Effector CD4-positive, alpha-beta T cell (primary cell): ENCODE results near the gene IPO13.

Source experiments
- DNase-seq: peaks from one replicate; pipeline ENCODE4 v3.0.0-alpha.2; 2020

The IPO13 gene

GRCh38 chr1:43951021-43951985 lies 4.6 kb downstream of the IPO13 start:
- no peak for DNase-seq

DNA sequence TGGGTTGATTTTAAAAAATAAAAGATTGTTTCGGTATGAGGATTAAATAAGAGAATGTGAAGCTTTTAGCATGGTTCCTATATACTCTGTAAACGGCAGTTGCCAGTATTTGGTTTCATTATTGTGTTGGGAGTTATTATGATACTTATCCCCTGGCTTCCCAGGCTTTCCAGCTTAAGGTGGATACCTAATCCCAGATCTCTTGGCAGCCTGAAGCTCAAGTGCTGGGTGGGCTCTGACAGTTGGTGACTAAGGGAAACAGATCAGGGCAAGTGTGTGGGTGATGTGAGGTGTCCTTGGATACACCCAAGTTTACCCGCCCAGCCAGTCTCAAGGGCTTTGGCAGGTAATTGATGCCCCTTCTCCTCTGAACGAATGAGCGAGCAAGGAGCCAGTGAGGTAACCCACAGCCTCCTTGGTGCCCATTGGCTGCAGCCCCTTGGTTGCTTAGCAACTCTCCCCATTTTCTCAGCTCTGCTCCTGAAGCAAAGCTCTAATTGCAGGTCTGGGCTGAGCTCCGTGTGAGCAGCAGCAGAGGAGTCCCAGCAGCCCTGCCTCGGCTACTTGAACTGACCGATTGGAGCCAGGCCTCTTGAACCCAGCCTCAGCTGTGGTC lies 6.1 kb downstream of the IPO13 start:
- DNase-seq = no peak

GRCh38 chr1:43953361-43953760 lies 6.6 kb downstream of the IPO13 start:
- DNase-seq = no peak

GRCh38 chr1:43954036-43954435 lies 7.3 kb downstream of the IPO13 start:
- no peak for DNase-seq

- DNase-seq = no peak
These were observed 9.5 kb downstream of the IPO13 start for GRCh38 chr1:43956234-43956633.

DNA sequence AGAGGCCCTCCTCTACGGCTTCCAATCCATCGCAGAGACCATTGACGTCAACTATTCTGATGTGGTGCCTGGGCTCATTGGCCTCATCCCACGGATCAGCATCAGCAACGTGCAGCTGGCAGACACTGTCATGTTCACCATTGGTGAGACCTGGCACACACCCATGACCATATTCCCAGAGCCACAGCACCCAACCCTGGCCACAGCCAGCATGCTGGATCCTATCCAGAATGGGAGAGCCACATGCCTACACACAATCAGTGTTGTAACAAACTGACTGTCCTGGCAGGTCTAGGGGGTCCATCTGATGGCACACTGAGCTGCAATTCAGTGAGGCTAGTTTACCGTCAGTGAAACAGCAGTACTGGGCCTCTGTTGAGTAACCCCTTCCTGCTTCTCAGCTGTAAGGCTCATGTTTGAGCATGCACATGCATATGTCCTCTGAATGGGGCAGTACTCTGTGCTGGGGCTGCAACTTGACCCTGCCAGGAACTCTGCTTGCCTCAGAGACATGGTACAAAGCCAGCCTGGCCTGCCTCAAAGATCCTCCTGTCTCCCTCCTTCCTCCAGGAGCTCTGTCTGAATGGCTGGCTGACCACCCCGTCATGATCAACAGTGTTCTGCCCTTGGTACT lies 10.8 kb downstream of the IPO13 start:
- DNase-seq = no peak

DNA sequence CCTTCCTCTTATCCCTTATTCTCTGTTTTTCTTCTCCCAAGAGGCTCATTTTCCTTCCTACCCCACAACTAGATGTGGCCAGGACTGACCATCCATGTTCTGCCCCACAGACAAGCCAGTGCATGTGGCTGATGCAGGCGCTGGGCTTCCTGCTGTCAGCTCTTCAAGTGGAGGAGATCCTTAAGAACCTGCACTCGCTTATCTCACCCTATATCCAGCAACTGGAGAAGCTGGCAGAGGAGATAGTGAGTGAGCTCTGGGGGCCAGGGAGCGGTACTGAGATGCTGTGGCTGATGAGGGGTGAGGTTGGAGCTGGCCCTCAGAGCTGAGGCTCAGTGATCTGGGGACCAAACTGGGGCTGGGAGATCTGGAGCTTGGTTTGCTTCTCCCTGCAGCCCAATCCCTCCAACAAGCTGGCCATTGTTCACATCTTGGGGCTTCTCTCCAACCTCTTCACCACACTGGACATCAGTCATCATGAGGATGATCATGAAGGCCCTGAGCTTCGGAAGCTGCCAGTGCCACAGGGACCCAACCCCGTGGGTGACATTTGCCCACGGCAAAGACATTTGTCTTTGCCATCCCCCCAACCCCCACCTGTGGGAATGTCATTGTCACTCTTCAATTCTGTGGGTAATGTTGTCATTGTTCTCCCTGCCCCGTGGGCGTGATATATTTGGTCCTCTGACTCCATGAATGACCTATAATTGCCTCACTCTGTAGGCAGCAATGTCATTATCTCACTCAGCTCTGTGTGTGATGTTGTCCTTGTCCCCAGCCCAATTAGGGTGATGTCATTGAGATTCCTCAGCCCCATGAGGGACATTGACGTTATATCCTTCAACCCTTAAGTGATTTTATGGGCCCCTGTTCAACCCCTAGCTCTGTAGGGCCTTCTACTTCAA lies 11.9 kb downstream of the IPO13 start:
- DNase-seq = no peak

- no peak for DNase-seq
These were observed 14.0 kb downstream of the IPO13 start for GRCh38 chr1:43960798-43961197.

DNA sequence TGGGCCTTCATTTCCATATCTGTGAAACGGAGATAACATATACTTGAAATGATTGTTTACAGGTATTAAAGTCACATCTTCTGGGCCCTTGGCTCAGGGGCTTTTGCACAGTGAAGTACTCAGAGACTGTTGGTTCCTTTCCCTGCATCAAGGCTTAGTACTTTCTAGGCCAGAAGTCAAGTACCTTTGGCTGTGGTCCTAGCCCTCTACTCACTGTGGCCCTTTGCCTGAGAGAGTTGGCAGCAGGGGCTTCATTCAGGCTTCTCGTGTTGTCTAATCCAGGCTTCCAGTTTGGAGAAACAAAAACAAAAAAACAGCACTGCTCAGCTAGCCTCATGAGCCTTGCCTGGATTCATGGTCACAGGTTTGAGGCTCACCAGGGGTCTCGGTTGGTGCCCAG lies 14.9 kb downstream of the IPO13 start:
- DNase-seq = no peak

DNA sequence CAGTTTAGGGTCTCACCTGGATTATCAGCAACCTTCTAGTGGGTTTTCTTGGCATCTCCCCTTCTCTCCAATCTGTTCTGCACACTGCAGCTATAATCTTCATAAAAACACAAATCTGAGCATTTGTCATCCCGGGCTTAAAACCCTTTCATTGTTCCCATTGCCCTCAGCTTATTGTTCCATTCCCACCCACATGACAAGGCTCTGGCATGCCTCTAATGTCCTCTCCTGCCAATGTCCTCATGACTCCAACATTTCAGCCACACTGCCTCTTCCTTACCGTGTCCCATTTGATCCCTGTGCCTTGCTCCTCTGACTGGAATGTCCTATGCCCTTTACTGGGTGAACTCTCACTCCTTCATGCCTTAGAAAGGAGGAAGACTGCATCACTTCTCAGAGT lies 15.6 kb downstream of the IPO13 start:
- no peak for DNase-seq

GRCh38 chr1:43963006-43963405 lies 16.3 kb downstream of the IPO13 start:
- no peak for DNase-seq

DNA sequence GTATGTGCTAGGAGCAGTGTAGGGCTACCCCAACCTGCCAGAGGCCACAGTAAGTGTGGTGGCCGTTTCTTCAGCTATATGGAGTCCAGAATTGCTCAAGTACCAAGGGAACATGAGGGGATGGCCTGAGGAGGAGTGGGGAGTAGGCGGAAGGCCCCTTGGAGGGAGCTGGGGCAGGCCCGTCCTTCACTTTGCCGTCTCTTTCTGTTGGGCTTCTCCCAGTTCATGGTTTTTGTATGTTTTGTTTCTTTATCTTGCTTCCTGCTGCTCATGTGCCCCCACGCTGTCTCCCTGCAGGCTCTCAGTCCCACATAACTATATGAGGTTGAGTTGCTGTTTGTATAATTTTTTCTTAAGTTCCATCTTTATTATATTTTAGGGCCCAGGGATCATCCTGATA lies 17.1 kb downstream of the IPO13 start:
- no peak for DNase-seq

- no peak for DNase-seq
These were observed 18.6 kb downstream of the IPO13 start for GRCh38 chr1:43965316-43965715.

DNA sequence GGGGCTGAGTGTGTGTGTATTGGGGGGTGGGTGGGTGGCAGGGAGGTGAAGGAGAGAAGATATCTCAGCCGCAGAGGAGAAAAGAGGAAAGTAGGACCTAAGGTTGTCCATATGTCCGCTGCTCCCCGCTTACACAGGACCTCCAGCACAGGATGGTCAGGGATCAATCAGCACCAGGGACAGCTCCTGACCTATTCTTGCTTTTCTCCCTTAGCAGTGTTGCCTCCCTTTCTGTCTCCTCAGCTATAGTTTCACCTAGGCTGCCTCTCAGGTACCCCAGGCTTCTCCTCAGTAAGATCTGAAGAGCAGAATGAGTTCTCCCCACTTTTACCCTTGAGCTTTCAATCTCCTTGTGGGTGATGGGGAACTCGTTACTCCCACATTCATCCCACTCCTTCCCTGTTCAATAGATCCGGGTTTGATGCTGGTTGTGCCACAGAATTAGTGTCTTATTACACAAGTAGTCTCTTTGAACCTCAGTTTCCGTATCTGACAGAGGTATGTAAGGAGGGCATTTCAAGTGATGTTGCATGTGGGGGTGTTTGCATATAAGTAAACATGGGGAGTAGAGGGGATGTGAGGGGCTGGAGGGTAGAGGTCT lies 21.7 kb downstream of the IPO13 start:
- no peak for DNase-seq

GRCh38 chr1:43969416-43969745 lies 22.6 kb downstream of the IPO13 start:
- no peak for DNase-seq

GRCh38 chr1:43969746-43970466 lies 23.2 kb downstream of the IPO13 start, which contains the start of gene DPH2:
Gene DPH2 (plus strand): TSS chr1:43970010. CDS start chr1:43970176, 166 bp downstream.
- peak; percentile 94 for DNase-seq

- no peak for DNase-seq
These were observed 23.8 kb downstream of the IPO13 start for GRCh38 chr1:43970502-43970901.

DNA sequence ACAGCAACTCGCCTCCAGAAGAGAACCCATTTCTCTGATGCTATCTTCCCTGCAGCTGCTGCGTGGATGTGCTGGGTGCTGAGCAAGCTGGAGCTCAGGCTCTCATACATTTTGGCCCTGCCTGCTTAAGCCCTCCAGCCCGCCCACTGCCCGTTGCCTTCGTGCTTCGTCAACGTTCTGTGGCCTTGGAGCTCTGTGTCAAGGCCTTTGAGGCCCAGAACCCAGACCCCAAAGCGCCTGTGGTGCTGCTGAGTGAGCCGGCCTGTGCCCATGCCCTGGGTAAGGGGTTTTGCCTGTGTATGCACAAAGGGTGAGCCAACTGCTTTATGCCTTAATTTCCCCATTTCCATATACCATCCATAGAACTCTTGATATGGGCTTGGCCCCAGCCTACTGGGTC lies 24.2 kb downstream of the IPO13 start:
- DNase-seq = no peak

- no peak for DNase-seq
These were observed 24.7 kb downstream of the IPO13 start for GRCh38 chr1:43971336-43971980.

GRCh38 chr1:43973981-43974442 lies 27.3 kb downstream of the IPO13 start:
- no peak for DNase-seq
